Astrocyte of the spinal cord (primary cell): ENCODE data around the gene FSTL5.

Experiments used
- DNase-seq: peaks from one replicate; pipeline ENCODE4 v3.0.0; 2011; ENCODE audit warnings: low read depth, low spot score
- H3K4me3 ChIP-seq: 2 replicates; pipeline ENCODE4 v1.5.1; 2011; ENCODE audit warnings: low read depth, mild to moderate bottlenecking, low read length, moderate library complexity
- in situ Hi-C: cut with HindIII; loops from 2 replicates; pipeline ENCODE4 v1.10.0; 2017; ENCODE audit warnings: low sequenced_read_pairs
- TF ChIP-seq, protein P1 (sequence below): IDR thresholded peaks from 2 replicates; pipeline ENCODE4 v1.5.1; 2012; ENCODE audit warnings: low read depth, mild to moderate bottlenecking, low read length, inconsistent platforms

FSTL5 gene

DNA sequence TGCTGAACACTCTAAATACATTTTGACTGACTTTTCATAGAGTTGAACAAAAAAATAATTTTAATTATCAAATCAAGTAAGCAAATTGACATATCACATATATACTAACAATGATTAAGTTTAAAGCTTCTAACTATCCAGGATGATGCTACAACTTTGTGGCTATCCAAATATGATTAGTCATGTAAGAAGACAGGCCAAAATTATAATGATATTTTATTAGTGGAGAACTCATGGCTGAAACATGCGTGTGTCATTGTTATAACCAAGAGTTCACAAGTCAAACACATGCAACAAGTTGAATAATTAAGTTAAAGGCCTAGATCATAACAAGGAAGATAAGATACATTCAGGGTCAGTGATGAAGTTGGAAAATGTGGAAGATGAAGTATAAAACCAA is 346.8 kb downstream of the FSTL5 start:
- in situ Hi-C loops = no loop called here
- H3K4me3 ChIP-seq = no peak overlapping the region
- DNase-seq = no peak
- TF ChIP-seq, protein P1, sequence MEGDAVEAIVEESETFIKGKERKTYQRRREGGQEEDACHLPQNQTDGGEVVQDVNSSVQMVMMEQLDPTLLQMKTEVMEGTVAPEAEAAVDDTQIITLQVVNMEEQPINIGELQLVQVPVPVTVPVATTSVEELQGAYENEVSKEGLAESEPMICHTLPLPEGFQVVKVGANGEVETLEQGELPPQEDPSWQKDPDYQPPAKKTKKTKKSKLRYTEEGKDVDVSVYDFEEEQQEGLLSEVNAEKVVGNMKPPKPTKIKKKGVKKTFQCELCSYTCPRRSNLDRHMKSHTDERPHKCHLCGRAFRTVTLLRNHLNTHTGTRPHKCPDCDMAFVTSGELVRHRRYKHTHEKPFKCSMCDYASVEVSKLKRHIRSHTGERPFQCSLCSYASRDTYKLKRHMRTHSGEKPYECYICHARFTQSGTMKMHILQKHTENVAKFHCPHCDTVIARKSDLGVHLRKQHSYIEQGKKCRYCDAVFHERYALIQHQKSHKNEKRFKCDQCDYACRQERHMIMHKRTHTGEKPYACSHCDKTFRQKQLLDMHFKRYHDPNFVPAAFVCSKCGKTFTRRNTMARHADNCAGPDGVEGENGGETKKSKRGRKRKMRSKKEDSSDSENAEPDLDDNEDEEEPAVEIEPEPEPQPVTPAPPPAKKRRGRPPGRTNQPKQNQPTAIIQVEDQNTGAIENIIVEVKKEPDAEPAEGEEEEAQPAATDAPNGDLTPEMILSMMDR = no peak

DNA sequence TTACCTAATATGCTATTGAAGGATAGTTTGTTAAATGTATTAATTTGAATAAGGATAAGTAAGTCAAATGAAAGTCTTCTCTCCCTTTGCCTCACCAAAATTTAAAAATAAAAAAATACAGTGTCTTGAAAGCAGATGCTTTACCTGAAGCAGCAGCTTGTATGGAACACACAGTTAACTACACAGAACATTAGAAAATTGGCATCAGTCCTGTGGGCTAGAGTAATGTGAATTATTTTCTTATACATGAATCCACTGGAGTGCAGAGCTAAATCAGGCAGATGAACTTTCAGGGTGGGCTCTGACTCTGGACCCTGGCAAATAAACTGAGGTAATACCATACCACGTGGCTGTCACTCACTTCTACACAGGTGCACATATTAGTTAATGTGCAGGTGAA is 348.0 kb downstream of the FSTL5 start:
- no peak for DNase-seq
- TF ChIP-seq, protein P1 = no peak
- H3K4me3 ChIP-seq = no peak overlapping the region
- in situ Hi-C loops = no loop called here

DNA sequence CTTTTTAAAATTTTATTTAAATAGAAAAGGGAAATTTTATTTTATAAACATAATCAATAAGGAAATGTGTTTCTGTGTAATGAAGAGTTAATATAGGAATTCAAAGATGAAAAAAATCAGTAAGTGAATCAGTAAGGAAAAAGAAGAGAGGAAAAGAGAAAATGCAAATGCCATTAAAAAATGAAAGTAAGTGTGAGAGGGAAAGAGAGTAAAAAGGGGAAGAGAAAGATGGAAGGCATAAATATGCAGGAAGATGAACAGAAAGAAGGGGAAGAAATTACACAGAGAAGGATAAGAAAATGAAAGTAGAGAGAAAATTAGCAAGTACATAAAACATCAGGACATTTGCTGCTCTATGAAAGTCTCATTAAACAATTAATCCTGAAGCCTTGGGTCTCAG is 349.9 kb downstream of the FSTL5 start:
- TF ChIP-seq, protein P1 = no peak
- H3K4me3 ChIP-seq = no peak overlapping the region
- in situ Hi-C loops = no loop called here
- DNase-seq = no peak

DNA sequence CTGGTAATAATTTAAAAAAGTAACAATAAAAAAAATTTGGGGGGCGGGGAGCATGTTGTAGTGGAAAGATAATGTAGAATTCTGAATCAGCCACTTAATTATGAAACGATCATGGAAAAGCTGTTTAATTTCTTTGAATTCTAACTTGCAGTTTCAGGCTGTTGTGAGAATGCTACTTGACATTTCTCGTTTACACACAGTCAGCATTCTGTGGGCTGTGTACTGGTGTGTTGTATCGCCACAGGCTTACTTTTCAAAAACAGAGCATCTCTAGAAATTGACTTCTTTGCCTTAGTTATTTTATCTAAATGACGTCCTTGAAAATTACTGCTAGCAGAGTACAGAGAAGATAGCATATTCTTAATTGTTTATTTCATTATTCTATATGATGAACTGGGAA is 350.4 kb downstream of the FSTL5 start:
- TF ChIP-seq, protein P1 = no peak
- no peak for DNase-seq
- H3K4me3 ChIP-seq = no peak overlapping the region
- in situ Hi-C loops = no loop called here

DNA sequence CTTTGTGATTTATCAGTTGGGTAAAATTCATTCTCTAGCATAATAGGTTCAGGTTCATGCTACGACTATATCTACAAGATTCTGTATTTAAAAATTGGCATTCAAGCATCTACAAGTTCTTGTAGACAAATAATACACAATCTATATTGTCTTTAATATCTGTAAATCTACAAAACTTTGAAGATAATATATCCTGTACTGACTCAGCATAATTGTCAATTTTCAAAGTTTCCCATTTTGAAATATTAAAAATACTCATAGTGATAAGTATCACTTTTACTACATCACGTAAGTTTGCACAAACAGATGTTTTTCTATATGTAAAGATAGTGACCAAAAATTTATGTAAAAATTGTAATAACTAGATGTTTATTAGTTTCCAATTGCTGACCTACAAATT is 360.6 kb downstream of the FSTL5 start:
- H3K4me3 ChIP-seq = no peak overlapping the region
- no peak for DNase-seq
- in situ Hi-C loops = no loop called here
- TF ChIP-seq, protein P1 = no peak

DNA sequence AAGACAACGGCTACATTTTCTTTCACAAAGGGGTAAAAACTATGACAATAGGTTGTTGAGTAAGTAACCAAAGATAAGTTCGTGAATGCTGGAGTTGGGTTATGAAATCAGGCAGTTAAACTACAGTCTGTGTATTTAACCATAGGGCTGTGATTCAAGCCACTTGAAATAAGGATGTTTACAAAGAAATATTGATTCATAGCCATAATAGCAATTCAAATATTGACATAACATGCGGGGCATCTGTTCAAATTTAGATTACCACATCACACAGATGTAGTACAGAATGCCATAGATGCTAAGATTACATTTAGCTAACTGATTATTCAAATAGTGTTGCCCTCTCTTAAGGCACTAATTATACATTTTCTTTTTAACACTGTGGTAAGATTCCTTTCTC is 364.1 kb downstream of the FSTL5 start:
- H3K4me3 ChIP-seq = no peak overlapping the region
- in situ Hi-C loops = no loop called here
- DNase-seq = no peak
- TF ChIP-seq, protein P1 = no peak

DNA sequence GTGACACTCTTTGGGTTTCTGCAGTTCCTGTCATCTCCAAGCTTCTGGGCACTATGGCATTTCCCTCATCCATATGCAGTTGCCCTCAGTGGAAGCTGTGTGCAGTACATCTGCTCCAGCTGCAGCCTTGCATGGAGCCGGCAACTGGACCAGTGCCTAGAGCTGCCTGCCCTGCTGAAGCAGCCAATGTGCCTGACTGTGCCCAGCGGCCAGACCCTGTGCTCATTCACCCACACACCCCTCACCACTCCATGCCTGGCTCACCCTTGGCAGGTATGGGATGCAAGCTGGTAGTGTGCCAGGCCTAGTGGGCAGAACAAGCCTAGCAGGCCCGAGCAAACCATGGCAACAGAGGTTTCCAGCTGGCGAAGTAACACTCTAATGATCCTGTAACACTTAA is 370.8 kb downstream of the FSTL5 start:
- H3K4me3 ChIP-seq = no peak overlapping the region
- TF ChIP-seq, protein P1 = no peak
- DNase-seq = no peak
- in situ Hi-C loops = no loop called here
